Colon (tissue), 2 donors: Measurements from ENCODE around the gene MAP1LC3A.

Source experiments
- FAIRE-seq: peaks from 2 replicates; lab custom pipeline; 2012; peaks lifted over from hg19 to GRCh38; lab: Jason Lieb, UNC
- donor health status: control.
- donor health status: control.

MAP1LC3A gene

GRCh38 chr20:34529742-34530141 lies 28.8 kb upstream of the MAP1LC3A start:
- FAIRE-seq = no peak

- no peak for FAIRE-seq
These were observed 28.2 kb upstream of the MAP1LC3A start for GRCh38 chr20:34530342-34530741.

- no peak for FAIRE-seq
These were observed 26.8 kb upstream of the MAP1LC3A start for GRCh38 chr20:34531608-34532265.

GRCh38 chr20:34532320-34532719 lies 26.2 kb upstream of the MAP1LC3A start:
- no peak for FAIRE-seq

GRCh38 chr20:34532756-34533155 lies 25.8 kb upstream of the MAP1LC3A start:
- FAIRE-seq = no peak

- FAIRE-seq = no peak
These were observed 23.9 kb upstream of the MAP1LC3A start for GRCh38 chr20:34534391-34535165.

- no peak for FAIRE-seq
These were observed 23.1 kb upstream of the MAP1LC3A start for GRCh38 chr20:34535301-34535840.

- FAIRE-seq = no peak
These were observed 22.7 kb upstream of the MAP1LC3A start for GRCh38 chr20:34535857-34536256.

- no peak for FAIRE-seq
These were observed 21.6 kb upstream of the MAP1LC3A start for GRCh38 chr20:34536798-34537394.

GRCh38 chr20:34537651-34538050 lies 20.9 kb upstream of the MAP1LC3A start:
- FAIRE-seq = no peak

GRCh38 chr20:34538671-34539123 lies 19.8 kb upstream of the MAP1LC3A start:
- FAIRE-seq = no peak

- FAIRE-seq = no peak
These were observed 18.8 kb upstream of the MAP1LC3A start for GRCh38 chr20:34539756-34540155.

- no peak for FAIRE-seq
These were observed 17.8 kb upstream of the MAP1LC3A start for GRCh38 chr20:34540596-34541263.

GRCh38 chr20:34541264-34541901 lies 17.1 kb upstream of the MAP1LC3A start:
- FAIRE-seq = no peak

- no peak for FAIRE-seq
These were observed 16.6 kb upstream of the MAP1LC3A start for GRCh38 chr20:34541917-34542316.

GRCh38 chr20:34542439-34542838 lies 16.1 kb upstream of the MAP1LC3A start:
- no peak for FAIRE-seq

GRCh38 chr20:34543463-34544056 lies 15.0 kb upstream of the MAP1LC3A start:
- no peak for FAIRE-seq

- FAIRE-seq = no peak
These were observed 14.3 kb upstream of the MAP1LC3A start for GRCh38 chr20:34544109-34544796.

GRCh38 chr20:34546751-34547181 lies 11.8 kb upstream of the MAP1LC3A start:
- no peak for FAIRE-seq

GRCh38 chr20:34547844-34548613 lies 10.5 kb upstream of the MAP1LC3A start:
- no peak for FAIRE-seq
